HG03097 (cell line): Measurements from ENCODE around the gene NTF3.

Experiments used
- ATAC-seq: cut with Tn5 transposase; IDR thresholded peaks from one replicate; pipeline ENCODE4 v1.9.1; 2021; ENCODE audit not compliant: unreplicated experiment, low FRiP score

Gene NTF3

DNA sequence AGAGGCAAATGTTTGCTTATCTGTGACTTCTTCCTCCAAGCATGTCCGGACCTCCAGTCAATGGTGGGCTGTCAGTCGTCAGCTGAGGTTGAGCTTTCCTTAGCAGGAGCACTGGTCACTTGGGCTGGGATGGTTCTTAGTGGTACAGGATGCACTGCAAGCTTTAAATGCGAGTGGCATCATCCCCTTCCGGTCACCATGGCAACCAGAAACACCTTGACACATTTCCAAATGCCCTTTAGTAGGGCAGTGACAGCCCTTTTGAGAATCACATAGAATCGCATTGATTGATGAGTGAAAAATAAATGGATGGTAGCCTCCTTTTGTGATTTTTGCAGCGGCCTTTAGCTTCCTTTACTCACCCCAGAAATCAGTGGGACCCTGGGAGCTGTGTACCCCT is 24.1 kb downstream of the NTF3 start:
- no peak for ATAC-seq

DNA sequence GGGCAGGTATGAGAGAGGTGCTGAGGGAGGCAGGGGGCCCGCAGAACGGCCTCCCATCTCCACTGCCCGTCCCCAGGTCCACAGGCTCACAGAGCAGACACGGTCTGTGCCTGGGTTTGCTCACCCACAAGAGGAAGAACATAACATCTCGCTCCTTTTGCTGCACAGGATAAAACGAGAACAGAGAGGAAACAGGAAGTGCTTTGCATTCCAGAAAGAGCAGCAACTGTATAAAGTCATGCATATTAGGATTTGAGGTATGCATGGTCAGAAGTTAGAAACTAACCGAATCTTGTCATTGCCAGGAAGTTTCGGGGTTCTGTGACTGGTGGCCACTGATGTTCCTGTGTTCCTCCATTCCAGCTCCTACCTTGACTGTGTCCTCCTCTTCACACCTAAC is 25.0 kb downstream of the NTF3 start:
- no peak for ATAC-seq

DNA sequence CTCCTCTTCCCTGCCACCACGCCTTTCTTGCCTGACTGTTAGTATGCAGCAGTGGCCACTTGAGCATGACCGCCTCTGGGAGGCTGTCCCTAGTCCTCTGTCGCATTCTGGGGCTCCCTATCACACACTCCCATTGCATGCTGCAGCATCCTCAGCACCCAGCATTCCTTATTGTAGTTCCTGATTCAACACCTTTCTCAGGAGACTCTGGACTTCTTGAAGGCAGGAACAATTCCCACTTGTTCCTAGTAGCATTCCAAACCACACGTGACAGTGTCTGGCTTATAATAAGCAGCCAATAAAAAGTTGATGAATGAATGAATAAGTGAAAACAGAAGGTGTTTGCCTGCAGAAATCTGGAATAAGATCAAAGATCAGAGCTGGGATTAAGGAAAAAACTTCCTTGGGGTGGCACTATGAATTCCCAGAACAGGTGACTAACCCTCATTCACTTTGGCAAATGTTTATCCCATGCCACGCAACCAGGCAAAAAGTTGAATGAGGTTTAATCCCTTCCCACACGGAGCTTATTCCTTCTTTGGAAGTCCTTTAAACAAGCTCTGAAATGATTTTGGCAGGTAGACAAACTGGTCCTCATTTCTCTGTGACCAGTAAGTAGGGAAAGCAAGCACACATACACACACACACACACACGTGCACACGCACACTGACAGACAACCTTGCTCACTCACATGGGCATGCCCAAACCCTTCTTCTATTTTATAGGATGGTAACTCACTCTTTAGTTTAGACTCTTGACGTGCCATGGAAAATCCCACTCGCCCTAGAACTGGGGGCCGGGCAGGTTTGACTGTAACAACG is 26.5 kb downstream of the NTF3 start:
- no peak for ATAC-seq

DNA sequence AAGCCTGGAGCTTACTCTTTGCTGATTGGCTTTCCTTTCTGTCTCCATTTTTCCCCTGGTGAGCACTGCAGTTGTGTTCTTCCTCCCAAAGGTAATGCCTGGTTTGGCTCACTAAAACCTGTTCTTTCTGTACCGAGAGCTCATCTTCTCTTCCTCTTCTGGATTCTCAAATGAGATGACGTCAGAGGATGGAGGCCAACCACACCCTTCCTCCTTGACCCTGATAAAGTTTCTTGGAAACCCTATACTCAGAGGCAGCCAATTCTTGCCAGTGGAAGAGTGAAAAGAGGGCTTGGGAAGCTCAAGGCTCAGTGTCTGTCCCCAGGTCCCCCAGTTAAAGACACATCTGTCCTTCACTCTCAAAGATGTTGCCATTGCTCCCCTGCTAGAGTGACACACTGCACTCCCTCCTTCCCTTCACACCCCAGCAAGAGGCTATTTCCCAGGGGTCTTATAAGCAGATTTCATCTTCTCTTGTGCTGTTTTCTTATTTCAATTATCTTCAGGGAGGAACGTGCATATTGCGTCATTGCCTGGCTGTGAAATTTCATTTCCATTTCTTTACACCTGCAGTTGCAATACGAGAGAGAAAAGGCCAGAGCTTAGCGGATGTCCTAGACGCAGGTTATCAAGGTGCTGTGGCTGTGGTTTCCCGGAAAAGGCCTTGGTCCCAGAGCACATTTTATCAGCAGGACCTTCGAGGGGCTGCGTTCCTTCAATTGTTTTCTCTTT is 27.3 kb downstream of the NTF3 start:
- no peak for ATAC-seq

DNA sequence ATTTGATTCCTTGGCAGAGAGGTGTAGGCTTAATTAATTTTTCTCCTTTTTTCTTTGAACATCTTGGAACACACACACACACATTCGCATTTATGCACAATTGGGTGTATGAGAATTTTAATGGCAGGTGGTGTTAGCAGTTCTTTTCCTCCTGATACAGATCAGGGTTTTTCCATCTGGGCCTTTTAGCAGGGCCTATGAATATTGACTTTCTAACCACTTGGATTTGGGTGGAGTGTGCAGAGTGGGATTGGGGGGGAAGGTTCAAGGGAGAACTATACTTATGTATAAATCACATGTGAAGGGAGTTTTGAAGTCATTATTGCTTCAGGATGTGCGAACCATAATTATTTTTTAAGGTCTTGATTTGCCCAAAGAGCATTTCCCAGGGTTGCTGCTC is 28.9 kb downstream of the NTF3 start:
- ATAC-seq: no peak

DNA sequence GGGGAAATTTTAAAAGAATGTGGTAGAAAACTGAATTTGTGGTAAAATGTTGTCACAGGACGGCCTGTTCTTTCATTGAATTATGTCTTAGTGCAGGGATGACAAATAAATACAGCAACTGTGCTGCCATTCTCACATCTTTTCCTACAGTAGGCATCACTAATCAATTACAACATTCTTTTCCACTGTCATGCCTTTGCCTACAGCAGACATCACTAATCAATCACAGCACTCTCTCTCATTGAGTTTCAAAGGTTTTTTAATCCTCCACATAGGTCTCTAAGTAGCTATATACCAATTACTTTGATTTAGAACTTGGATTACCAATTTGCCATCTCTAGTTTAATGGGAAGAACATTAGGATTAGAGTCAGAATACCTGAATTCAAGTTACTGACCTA is 30.1 kb downstream of the NTF3 start:
- no peak for ATAC-seq

DNA sequence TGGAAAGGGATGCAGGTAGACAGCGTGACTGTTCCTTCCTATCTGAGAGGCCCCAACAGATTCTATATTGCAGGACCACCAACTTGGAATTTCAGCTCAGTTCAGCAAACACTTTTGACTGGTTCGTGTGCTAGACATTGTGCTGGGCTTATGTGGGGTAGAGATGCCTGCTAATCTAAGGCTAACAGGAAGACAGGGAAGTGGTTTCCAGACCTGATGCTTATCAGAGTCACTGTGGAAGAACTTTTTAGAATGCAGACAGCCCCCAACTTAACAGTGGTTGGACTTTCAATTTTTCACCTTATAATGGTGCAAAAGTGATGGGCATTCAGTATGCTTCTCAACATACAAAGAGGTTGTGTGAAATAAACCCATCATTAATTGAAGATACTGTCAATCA is 32.2 kb downstream of the NTF3 start:
- ATAC-seq: no peak

DNA sequence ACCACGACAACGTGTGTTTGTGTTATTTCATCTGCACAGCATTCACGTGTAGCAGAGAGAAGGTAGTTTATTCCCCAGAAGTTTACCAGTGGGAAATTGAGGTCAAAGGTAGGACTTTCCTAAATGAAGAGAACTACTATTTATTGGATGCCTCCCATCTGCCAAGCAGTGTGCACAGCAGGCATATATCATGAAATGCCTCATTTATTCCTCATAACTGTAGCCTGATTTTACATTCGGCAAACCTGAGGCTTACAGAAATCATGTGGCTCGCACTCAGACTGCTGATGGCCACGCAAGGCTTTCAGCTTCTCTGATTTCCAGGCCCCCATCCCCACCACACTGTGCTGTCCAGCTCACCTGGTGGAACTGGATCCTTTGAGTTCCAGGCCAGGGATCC is 33.5 kb downstream of the NTF3 start:
- no peak for ATAC-seq

DNA sequence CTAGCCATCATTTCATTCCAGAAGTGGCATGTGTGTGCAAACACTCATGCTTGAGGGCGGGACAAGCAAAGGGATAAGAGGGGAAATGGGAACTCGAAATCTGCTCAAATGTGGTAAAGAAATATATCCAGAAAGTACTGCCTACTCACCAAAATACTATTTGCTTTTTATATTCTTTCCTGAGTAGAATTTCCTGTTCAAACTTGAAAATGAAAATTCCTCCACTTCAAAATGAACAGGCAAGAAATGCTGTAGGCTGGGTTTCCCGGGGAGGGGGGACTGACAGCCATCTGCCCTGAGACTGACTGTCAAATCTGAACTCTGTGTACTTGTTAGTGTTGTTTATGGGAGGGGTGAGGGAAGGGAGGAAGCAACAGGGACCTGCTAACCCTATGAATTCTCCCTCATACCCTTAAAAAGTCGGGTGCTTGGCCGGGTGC is 34.6 kb downstream of the NTF3 start:
- no peak for ATAC-seq

DNA sequence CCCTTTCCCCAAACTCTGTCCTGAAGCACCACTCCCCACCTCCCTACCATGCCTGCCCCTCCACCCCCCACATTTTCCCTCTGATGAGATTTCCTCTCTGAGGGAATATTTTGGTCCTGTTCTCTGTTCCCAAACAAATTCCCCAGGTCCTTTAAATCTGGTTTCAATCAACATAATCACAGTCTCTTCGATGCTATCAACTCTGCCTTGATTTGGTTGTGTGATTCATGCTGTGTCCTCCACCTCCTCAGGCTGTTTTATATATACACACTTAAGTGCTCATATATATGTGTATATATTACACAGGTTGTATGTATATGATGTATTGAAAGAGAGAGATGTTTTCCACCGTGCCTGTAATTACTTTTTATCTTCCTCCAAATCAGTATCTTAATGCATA is 36.0 kb downstream of the NTF3 start:
- ATAC-seq: no peak

DNA sequence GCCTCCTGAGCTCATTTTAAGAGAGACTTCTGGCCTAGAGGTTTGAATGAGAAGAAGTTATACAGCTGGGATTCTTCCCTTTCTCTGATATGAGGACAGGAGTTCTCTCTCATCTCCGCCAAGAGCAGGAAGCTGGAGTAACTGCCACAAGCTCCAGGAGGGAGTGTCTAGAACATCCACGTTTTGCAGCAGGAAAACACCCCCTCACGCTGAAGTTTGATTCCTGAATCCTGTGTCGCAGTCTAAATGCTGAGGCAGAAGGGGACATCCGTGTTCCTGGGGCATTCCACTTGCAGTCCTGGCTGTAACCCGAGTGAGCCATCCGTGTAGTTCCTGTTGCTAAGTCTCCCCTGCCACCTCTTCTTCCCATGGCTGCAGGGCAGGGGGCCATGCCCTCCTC is 38.3 kb downstream of the NTF3 start:
- ATAC-seq: no peak

DNA sequence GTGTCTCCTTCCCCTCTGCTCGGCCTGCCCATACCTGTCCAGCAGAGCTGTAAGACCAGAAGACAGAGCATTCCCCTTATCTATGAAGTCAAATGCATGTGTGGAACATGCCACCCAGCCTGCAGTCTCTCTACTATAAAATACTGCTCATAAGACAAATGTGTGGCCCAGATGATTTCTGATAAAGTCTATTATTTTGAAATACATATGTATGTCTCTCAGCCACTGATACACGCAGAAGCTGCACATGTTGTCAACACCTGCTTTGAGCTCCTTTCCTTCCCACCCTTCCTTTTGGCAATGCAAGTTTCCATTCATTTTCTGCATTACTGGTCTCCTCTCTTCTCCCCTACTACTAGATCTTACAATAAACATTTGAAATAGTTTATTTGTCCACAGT is 38.8 kb downstream of the NTF3 start:
- ATAC-seq: no peak

DNA sequence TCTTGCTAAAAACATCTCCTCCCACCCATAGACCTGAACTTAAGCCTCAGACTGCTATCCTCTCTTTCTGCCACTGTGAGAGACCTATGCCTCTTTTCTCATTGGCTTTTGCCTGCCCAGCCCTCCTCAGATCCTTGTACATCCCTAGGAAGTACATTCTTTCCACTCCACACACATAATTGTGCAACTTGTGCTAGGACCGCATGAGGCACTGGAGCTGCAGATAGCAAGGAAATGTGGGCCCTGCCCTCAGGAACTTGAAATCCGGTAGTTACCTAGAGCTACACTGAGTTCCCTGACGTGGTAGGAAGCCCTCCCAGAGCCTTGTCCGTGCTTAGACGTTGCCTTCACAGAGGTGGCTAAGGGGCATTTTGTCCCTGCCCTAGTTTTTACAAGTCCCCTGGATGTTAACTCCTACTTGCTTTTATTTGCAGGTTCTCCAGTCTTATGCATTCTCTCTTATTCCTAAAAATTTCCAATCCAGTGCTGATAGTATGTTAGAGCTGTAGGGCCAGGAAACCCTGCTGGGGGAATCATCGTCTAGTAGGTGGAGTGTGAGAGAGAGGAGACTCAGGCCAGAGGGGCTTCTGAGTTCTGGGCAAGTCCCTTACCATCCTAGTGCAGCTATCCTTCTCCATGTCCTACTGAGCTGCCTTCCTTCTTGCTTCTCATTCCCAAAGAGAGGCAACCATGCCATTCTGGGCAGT is 41.3 kb downstream of the NTF3 start:
- ATAC-seq: no peak

DNA sequence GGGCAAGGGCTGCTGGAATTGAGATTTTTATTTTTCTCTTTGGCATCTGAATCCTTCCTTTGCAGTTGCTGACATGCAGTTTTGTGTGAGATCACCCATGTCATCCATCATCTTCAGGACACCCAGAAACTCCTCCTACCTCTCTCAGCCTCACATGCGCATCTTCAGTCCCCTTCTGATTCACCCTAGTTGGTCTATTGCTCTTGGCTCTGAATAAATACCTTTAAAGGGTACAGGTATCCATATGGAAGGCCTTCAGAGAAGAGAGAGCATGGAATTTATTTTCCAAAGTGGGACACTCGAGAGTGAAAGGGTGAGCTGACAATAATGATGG is 41.8 kb downstream of the NTF3 start:
- ATAC-seq: no peak

DNA sequence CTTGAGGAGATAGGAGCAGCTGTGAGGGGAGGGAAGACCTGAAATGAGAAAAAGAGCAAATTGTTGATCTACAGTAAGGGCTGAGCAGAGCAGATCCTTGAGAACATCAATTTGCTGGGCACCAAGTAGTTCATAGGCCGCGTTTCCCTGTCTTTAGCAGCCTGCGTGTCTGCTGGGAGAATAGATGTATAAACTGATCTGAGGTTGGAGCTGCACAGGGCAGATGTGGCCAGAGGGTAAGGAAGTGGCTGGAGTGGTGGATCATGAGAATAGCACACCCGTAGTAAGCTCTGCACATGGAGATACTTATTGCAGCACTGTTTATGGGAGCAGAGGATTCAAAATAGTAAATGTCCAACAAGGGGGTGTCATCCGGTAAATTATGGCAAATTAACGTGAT is 44.4 kb downstream of the NTF3 start:
- ATAC-seq: no peak

DNA sequence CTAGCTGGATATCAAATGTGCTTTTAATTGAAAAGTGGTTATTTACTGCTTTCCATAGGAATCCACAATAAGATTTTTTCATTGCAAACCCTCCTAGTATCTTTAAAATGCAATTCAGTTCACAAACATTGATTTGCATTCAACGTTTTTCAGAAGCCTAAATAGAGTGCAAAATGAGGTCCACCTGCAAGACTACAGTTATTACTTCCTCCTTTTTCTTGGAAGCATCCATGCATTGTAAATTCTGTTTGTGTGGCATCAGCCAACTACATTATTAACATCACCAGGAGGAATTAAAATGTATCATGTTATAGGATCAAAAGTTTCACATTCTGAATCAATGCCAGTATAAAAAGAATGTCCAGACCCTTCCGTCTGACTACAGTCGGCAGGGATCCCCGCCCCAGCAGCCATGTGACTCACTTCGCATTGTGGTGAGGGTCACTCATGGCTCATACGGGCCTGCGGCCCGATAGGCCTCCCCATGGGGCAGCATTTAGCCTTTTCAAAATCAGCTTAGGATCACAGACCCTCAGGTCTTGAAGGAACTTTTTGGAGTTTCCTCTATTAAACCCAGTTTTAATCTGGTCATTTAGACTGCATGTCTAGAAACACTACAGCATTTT is 46.3 kb downstream of the NTF3 start:
- ATAC-seq: no peak

DNA sequence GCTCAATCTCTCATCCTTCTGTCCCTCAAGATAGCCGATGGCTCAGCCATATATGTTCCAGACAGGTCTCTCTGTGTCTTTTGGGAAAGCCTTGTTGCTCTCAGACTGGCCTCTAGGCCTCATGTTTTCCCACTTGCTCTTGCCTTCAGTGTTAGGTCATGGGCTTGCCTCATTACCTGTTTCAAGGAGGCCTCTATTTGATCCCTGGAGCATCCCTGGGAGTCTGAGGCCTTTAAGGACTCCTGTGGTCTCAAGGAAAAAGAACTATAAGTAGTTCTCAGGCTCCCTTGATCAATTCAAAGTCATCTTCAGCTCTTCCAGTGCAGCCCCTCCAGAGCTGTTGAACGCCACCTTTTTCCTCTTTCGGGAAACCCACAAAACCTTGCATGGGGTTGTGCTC is 47.9 kb downstream of the NTF3 start:
- ATAC-seq: no peak

DNA sequence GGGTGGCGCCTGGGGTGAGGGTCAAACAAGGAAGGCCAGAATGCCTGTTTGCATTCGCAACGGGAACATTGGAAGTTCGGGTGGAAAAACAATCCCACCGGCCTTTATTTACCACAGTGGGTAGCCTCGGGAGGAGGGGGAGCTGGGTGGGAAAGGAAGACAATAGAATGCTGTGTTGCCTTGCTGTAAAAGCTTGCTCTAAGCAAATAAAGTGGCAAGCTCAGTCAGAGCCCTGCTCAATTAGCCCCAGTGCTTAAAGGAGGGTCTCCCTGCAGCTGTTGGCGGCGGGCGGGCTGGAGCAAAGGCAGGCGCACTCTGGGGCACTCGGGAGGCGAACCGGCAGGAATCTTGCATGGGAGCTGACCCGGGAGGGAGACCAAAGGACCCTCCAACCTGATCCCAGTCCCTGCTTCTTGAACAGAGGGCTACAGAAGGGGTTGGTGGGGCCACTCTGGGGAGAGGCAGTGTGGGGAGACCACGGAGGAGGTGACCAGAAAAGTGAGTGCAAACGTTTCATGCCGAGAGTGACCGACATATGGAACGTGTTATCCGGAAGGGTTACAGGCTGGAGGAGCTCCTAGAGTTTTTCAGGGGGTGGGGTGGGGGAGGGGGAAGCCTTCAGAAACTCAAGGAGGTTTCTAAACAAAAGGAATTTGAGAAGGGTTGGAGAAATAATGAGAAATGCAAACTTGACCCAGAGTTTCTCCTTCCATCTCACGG is 48.5 kb downstream of the NTF3 start:
- ATAC-seq: no peak

DNA sequence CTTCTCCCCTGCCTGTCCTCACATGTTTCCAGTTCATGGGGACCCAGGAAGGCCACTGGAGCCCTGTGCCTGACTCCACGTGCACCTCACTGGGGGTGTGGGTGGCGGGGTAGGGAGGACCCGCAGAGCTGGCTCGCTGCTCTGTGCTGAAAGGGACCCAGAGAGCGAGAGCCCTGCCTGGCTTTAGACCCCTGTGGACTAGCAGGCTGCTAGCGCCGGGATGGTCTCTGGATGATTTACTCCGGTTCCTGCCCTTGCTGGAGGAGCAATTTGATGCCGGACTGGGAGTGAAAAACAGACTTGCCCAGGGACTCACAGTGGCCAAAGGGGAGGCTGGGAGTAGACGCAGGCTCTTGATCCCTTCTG is 49.0 kb downstream of the NTF3 start:
- no peak for ATAC-seq

DNA sequence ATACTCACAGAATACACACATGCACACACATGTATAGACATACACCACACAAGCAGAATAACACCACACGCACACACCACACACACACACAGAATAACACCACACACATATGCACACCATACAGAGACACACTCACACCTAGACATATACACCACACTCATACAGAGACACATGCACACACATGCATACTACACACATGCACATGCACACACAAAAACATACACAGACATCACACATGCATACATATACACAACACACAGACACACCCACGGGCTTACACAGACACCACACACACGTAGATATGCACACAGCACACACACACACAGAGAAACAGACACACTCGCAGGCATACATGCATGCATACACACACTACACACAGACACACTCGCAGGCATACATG is 49.7 kb downstream of the NTF3 start:
- ATAC-seq: no peak

DNA sequence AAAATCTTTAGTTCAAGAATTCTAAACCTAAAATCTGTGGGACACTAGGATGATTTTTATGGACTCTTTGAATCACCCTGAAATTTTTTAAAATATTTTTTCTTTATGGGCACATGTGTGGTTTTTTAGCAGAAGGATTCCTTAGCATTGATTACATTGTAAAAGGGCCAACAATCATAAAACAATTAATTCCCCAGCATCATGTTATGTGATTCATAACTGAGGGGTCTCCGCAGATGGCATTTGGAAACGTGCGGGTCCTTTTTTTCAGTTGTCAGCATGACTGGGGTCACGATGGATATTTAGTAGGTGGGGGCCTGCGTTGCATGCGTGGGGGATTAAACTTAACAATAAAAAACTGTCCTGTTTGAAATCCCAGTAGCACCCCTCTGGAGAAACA is 52.5 kb downstream of the NTF3 start:
- no peak for ATAC-seq
